ENCODE data around the gene RAB9A. TPM values are rescaled to one million over a fixed set of nuclear protein-coding genes. Genes with fewer than 3 reads are reported as not detected.

RAB9A gene
- total and polyA plus RNA-seq, 10 of the 15 experiments (the other 5 are each of a cell fraction or from before 2014, with no cell fraction given): 42.1 to 142 (median 49.9) TPM

DNA sequence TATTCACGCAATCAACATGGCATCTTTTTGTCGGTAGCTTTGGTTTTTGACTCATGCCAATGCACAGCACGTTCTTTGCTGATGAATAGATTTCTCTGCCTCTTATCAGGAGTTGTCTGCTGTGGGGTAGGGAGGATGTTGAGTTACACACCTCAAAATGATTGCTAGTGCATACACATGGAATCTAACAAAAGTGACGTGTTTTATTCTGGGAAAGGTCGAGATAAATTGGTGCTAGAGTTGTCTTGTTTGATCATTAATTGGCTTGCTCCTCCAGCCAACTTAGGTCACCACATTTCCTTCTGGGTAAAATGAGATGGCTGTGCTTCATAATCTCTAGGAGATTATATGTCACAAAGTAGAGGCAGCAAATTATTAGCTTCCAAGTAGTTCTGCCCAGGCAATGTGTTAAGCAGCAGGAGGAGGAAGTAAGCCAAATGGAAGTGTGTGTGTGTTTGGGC, 3.9 kb downstream of the RAB9A start:
- no peak for DNase-seq (ENCODE audit: low read depth, low spot score)
- RAD21 ChIA-PET (ENCODE audit: unreplicated experiment): interaction anchor here (1.4 to 11.4 kb wide), 10 partner anchors 22 to 606 kb away, joined by 3 to 201 read pairs (median 23); partner anchors contain the start of genes OFD1, TCEANC and TRAPPC2
- peaks cover 24% of the 10 kb centered on the region for H3K4me1 ChIP-seq (ENCODE audit: control insufficient read depth, insufficient read depth, low read length)
- TF ChIP-seq CREM (IDR thresholded peaks at IDR 0.05; ENCODE audit: low read depth) (no peak), SREBF1 (IDR thresholded peaks at IDR 0.05; ENCODE audit: low read length) (no peak), POLR2AphosphoS2 (IDR thresholded peaks at IDR 0.05; ENCODE audit: low read depth, low read length) (0 out of 2 replicates have a peak, but pooled peaks have one; percentile 43), MTA2 (IDR thresholded peaks at IDR 0.05; ENCODE audit: low read depth) (no peak), BRCA1 (IDR thresholded peaks at IDR 0.05; ENCODE audit: low read depth, low read length) (no peak)
- TF ChIP-seq, protein P1, sequence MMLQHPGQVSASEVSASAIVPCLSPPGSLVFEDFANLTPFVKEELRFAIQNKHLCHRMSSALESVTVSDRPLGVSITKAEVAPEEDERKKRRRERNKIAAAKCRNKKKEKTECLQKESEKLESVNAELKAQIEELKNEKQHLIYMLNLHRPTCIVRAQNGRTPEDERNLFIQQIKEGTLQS (IDR thresholded peaks at IDR 0.05; ENCODE audit: borderline replicate concordance, extremely low read depth, low read depth, low read length): no peak
- TF ChIP-seq, protein P2, sequence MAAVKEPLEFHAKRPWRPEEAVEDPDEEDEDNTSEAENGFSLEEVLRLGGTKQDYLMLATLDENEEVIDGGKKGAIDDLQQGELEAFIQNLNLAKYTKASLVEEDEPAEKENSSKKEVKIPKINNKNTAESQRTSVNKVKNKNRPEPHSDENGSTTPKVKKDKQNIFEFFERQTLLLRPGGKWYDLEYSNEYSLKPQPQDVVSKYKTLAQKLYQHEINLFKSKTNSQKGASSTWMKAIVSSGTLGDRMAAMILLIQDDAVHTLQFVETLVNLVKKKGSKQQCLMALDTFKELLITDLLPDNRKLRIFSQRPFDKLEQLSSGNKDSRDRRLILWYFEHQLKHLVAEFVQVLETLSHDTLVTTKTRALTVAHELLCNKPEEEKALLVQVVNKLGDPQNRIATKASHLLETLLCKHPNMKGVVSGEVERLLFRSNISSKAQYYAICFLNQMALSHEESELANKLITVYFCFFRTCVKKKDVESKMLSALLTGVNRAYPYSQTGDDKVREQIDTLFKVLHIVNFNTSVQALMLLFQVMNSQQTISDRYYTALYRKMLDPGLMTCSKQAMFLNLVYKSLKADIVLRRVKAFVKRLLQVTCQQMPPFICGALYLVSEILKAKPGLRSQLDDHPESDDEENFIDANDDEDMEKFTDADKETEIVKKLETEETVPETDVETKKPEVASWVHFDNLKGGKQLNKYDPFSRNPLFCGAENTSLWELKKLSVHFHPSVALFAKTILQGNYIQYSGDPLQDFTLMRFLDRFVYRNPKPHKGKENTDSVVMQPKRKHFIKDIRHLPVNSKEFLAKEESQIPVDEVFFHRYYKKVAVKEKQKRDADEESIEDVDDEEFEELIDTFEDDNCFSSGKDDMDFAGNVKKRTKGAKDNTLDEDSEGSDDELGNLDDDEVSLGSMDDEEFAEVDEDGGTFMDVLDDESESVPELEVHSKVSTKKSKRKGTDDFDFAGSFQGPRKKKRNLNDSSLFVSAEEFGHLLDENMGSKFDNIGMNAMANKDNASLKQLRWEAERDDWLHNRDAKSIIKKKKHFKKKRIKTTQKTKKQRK (IDR thresholded peaks at IDR 0.05; ENCODE audit: low read depth, low read length): no peak
- H3K4me2 ChIP-seq (ENCODE audit: control insufficient read depth, insufficient read depth): peak overlapping the region; percentile 78
- CTCF ChIA-PET: interaction anchor here (1.3 to 10.2 kb wide), 5 partner anchors 23 to 63 kb away, joined by 3 to 89 read pairs (median 10); partner anchors contain the start of genes OFD1 and TRAPPC2
- peaks cover 89% of the 10 kb centered on the region for H3K79me2 ChIP-seq (ENCODE audit: control insufficient read depth, insufficient read depth, low read length)
- 0 out of 2 replicates have a peak, but pooled peaks cover 2% of the 10 kb centered on the region for H4K20me1 ChIP-seq (ENCODE audit: control insufficient read depth, insufficient read depth)
- no peak for ATAC-seq
- peak overlapping the region; percentile 67 for H3K9ac ChIP-seq (ENCODE audit: control insufficient read depth, insufficient read depth, low read length)
- in situ Hi-C loops (cut with MboI) (no loop called here), intact Hi-C loops (cut with micrococcal nuclease; ENCODE audit: unreplicated experiment) (loop anchor here (1.0 to 10.0 kb wide), 2 partner anchors 34 to 738 kb away; no protein-coding TSS in a partner anchor)
- no peaks in the 10 kb centered on the region for H3K27me3 ChIP-seq (replicated peaks in 1 of 2; ENCODE audit: control insufficient read depth in 2 of 2, insufficient read depth in 2 of 2, low read length in 1 of 2)
- POLR2A ChIA-PET: interaction anchor here (0.8 to 10.2 kb wide), 6 partner anchors 22 to 69 kb away, joined by 3 to 130 read pairs (median 6); partner anchors contain the start of genes OFD1 and TRAPPC2
- SMC1A ChIA-PET (ENCODE audit: uncharacterized antibody, unreplicated experiment): interaction anchor here (1.0 to 13.8 kb wide), 8 partner anchors 16 to 65 kb away, joined by 3 to 198 read pairs (median 60); partner anchors contain the start of genes OFD1 and TRAPPC2
- no peak overlapping the region for H2AFZ ChIP-seq (ENCODE audit: control insufficient read depth, low read depth, low read length)
- WGBS (ENCODE audit: insufficient coverage, insufficient replicate concordance, low lambda C conversion rate, missing lambda C conversion rate): 30% methylated on average over 5 of the region's 5 CpGs
- no peaks in the 10 kb centered on the region; the same call in 2 of the 3 replicates for H3K9me3 ChIP-seq (replicated peaks; ENCODE audit: control insufficient read depth, insufficient read depth, low read length)
- no peak for FAIRE-seq
- H3K36me3 ChIP-seq (ENCODE audit: control insufficient read depth in 2 of 2, insufficient read depth in 2 of 2, low read length in 1 of 2): no peaks in the 10 kb centered on the region; a peak in 1 of 4 replicates
- no TSS peak for BruUV-seq (replicated peaks)
- H3K4me3 ChIP-seq: peak overlapping the region; percentile 66
- peak overlapping the region; percentile 69 for H3K27ac ChIP-seq (ENCODE audit: control insufficient read depth, insufficient read depth)
